ENCODE measurements around the gene OR1F1. TPM values are rescaled to one million over a fixed set of nuclear protein-coding genes. Genes with fewer than 3 reads are reported as not detected.
"Not testable (repeated sequence)": the region's sequence is repeated elsewhere in the genome, so short reads cannot be mapped to it uniquely, and the experiment has no call there.

Gene OR1F1
- total RNA-seq, 1 donor from 2014 or later = not detected

DNA sequence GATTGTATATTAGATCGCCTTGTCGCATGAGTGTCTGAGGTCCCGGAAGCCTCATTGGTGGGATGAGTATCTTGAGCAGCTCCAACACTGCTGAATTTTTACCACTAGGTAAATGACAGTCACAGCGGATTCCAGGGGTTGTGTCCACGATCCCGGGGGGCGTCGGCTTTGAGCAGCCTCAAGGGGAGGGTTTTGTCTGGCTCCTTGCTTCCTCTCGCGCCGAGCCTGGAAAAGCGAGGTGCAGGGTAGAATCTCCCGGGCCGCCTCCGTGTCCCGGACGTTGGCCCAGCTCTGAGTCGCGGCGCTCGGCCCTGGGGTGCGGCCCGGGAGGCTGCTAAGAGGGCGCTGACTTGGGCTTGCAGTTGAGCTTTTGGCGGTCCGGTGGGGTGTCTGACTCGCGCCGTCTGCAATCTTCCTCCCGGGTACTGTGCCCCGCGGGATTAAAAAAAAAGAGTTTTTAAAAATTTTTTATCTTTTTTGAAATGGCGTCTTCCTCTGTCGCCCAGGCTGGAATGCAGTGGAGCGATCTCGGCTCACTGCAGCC, 4.5 kb downstream of the OR1F1 start:
- no peaks in the 10 kb centered on the region for H3K9me3 ChIP-seq
- H3K36me3 ChIP-seq = no peaks in the 10 kb centered on the region
- H3K4me1 ChIP-seq = peaks cover 21% of the 10 kb centered on the region
- peaks cover 30% of the 10 kb centered on the region for H3K27me3 ChIP-seq
- no peak overlapping the region for H3K4me3 ChIP-seq
- intact Hi-C loops (cut with DNase I) = no loop called here
- TF ChIP-seq POLR2A (IDR thresholded peaks at IDR 0.05) = no peak
- TF ChIP-seq, protein P1, sequence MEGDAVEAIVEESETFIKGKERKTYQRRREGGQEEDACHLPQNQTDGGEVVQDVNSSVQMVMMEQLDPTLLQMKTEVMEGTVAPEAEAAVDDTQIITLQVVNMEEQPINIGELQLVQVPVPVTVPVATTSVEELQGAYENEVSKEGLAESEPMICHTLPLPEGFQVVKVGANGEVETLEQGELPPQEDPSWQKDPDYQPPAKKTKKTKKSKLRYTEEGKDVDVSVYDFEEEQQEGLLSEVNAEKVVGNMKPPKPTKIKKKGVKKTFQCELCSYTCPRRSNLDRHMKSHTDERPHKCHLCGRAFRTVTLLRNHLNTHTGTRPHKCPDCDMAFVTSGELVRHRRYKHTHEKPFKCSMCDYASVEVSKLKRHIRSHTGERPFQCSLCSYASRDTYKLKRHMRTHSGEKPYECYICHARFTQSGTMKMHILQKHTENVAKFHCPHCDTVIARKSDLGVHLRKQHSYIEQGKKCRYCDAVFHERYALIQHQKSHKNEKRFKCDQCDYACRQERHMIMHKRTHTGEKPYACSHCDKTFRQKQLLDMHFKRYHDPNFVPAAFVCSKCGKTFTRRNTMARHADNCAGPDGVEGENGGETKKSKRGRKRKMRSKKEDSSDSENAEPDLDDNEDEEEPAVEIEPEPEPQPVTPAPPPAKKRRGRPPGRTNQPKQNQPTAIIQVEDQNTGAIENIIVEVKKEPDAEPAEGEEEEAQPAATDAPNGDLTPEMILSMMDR (IDR thresholded peaks at IDR 0.05) = no peak
- no peak for TF ChIP-seq POLR2AphosphoS5 (IDR thresholded peaks at IDR 0.05; ENCODE audit: insufficient read depth in 1 of 2, low read depth in 1 of 2)
- H3K27ac ChIP-seq = no peak overlapping the region
- DNase-seq (ENCODE audit: extremely low spot score in 2 of 2) = no peak

DNA sequence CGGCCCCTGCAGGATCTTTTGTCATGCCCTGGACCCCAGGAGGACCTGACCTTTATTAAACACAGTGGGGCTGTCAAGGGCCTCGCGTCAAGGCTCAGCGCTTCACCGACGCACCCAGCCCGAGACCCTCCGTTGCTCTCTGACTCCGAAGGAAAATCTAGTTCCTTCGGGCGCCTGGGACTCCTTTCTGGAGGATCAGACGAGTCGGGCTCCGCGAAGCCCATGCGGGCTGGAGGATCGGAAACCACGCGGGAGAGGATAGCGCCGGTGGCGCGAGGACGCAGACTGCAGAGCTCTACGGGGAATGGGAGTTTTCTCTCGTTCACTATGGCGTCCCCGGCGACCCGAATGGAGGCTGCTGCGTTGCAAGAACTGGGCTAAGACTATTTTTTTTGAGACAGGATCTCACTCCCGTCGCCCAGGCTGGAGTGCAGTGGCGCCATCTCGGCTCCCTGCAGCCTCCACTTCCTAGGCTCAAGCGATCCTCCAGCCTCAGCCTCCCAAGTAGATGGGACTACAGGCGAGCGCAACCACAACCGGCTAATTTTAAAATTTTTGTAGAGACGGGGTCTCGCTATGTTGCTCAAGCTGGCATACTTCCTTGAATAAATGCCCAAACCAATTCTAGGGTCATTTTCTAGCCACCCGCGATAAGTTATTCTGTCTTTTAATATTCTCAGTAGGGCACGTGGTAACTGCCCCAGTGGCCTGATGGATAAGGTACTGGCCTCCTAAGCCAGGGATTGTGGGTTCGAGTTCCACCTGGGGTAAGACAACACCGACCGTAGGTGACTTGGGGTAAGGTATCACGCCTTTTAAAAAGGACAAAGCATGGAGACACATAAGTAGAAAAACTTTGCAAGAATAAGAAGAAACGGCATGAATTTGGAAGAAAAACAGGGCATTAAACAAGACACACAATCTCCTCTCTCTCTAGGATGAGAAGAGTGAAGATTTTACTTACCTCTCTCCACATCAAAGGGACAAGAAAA, 5.5 kb downstream of the OR1F1 start:
- no peak for DNase-seq (ENCODE audit: extremely low spot score in 2 of 2)
- H3K27me3 ChIP-seq = peaks cover 30% of the 10 kb centered on the region
- TF ChIP-seq, protein P1 (IDR thresholded peaks at IDR 0.05) = no peak
- TF ChIP-seq POLR2AphosphoS5 (IDR thresholded peaks at IDR 0.05; ENCODE audit: insufficient read depth in 1 of 2, low read depth in 1 of 2) (no peak), POLR2A (IDR thresholded peaks at IDR 0.05) (no peak)
- intact Hi-C loops (cut with DNase I) = no loop called here
- no peak overlapping the region for H3K27ac ChIP-seq
- peaks cover 17% of the 10 kb centered on the region for H3K4me1 ChIP-seq
- no peaks in the 10 kb centered on the region for H3K36me3 ChIP-seq
- H3K4me3 ChIP-seq = no peak overlapping the region
- H3K9me3 ChIP-seq = no peaks in the 10 kb centered on the region

DNA sequence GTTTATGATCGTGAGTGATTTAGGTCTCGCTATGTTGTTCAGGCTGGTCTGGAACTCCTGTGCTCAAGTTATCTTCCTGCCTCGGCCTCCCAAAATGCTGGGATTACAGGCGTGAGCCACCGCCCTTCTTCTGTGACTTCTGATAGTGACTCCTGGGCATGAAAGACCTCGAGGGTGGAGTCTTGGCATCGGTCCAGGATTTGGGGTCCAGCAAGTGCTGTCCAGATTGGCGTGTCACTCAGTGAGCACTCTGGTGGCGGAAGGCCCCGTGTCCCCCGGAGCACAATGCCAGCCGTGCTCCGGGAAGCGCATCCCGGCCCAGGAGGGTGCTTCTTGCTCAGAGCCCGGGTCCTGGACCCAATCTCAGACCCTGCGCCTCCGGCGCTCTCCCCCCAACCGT, 6.8 kb downstream of the OR1F1 start:
- no peak overlapping the region for H3K4me3 ChIP-seq
- DNase-seq (ENCODE audit: extremely low spot score in 2 of 2) = no peak
- intact Hi-C loops (cut with DNase I) = no loop called here
- TF ChIP-seq POLR2AphosphoS5 (IDR thresholded peaks at IDR 0.05; ENCODE audit: insufficient read depth in 1 of 2, low read depth in 1 of 2) = no peak
- no peak for TF ChIP-seq POLR2A (IDR thresholded peaks at IDR 0.05)
- TF ChIP-seq, protein P1 (IDR thresholded peaks at IDR 0.05) = no peak
- no peaks in the 10 kb centered on the region for H3K36me3 ChIP-seq
- H3K4me1 ChIP-seq = peaks cover 4% of the 10 kb centered on the region
- H3K27me3 ChIP-seq = peaks cover 30% of the 10 kb centered on the region
- H3K27ac ChIP-seq = no peak overlapping the region
- H3K9me3 ChIP-seq = no peaks in the 10 kb centered on the region

DNA sequence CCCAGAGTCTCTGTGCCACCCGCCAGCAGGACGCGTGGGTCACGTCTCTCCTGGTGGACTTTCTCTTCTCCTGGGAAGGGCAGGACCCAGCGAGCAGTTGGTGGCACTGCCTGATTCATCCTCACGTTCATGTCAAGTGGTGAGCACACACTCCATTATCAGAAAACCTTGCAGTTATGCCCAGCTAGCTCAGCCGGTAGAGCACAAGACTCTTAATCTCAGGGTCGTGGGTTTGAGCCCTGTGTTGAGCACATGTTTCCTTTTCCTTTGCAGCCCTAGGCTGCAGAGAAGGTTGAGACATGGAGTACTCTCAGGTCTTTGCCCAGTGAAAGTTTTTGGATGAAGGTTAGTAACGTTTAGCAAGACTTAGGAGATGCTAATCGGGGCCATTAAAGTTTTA, 8.0 kb downstream of the OR1F1 start:
- TF ChIP-seq, protein P1 (IDR thresholded peaks at IDR 0.05) = no peak
- TF ChIP-seq POLR2A (IDR thresholded peaks at IDR 0.05) (no peak), POLR2AphosphoS5 (IDR thresholded peaks at IDR 0.05; ENCODE audit: insufficient read depth in 1 of 2, low read depth in 1 of 2) (no peak)
- intact Hi-C loops (cut with DNase I) = no loop called here
- Histone ChIP-seq H3K9me3 (no peaks in the 10 kb centered on the region), H3K27me3 (peaks cover 24% of the 10 kb centered on the region), H3K4me3 (no peak overlapping the region), H3K36me3 (no peaks in the 10 kb centered on the region), H3K27ac (no peak overlapping the region), H3K4me1 (no peaks in the 10 kb centered on the region)
- DNase-seq (ENCODE audit: extremely low spot score in 2 of 2) = no peak

DNA sequence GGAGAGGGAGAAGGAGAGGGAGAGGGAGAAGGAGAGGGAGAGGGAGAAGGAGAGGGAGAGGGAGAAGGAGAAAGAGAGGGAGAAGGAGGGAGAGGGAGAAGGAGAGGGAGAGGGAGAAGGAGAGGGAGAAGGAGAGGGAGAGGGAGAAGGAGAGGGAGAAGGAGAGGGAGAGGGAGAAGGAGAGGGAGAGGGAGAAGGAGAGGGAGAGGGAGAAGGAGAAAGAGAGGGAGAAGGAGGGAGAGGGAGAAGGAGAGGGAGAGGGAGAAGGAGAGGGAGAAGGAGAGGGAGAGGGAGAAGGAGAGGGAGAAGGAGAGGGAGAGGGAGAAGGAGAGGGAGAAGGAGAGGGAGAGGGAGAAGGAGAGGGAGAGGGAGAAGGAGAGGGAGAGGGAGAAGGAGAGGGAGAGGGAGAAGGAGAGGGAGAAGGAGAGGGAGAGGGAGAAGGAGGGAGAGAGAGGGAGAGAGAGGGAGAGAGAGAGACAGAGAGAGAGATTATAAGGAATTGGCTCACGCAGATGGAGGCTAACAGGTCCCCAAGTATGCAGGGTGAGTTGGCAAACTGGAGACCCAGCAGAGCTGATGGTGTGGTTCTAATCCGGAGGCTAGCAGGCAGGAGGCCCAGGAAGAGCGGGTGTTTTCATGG, 9.8 kb downstream of the OR1F1 start:
- H3K27ac ChIP-seq; H3K36me3 ChIP-seq; H3K4me1 ChIP-seq; H3K9me3 ChIP-seq; DNase-seq (ENCODE audit: extremely low spot score in 2 of 2); H3K4me3 ChIP-seq; intact Hi-C loops (cut with DNase I); H3K27me3 ChIP-seq: not testable (repeated sequence)
